OCI-LY3 (cell line): ENCODE measurements around the gene MAP3K6.

Experiments used
- H2AFZ ChIP-seq: fragments of 200-600, 300-600 bp; shearing (Covaris generic); 2 replicates; pipeline ENCODE4 v1.6.0; 2014; ENCODE audit warnings: antibody characterized with exemption, low read depth, low read length
- H3K27ac ChIP-seq: fragments of 200-600, 300-600 bp; sonication (generic); 2 replicates; pipeline ENCODE4 v1.5.1; 2014; ENCODE audit warnings: mild to moderate bottlenecking, low read length, moderate library complexity, mixed read lengths
- H3K27me3 ChIP-seq: fragments of 200-600, 300-600 bp; sonication (generic); 2 replicates; pipeline ENCODE4 v1.6.1; 2014; ENCODE audit warnings: low read depth, low read length, mixed read lengths
- H3K36me3 ChIP-seq: fragments of 200-600, 300-600 bp; sonication (generic); replicated peaks from 2 replicates; pipeline ENCODE3; 2014; ENCODE audit warnings: low read depth, low read length, mixed read lengths
- H3K4me1 ChIP-seq: fragments of 300-600, 200-600 bp; sonication (generic); 2 replicates; pipeline ENCODE4 v1.6.1; 2014; ENCODE audit warnings: low read length, mixed read lengths
- H3K4me2 ChIP-seq: fragments of 200-600, 300-600 bp; sonication (generic); 2 replicates; pipeline ENCODE4 v1.6.1; 2014; ENCODE audit warnings: low read length, mixed read lengths
- H3K4me3 ChIP-seq: fragments of 300-600, 200-600 bp; sonication (generic); 2 replicates; pipeline ENCODE4 v1.5.1; 2014; ENCODE audit warnings: antibody characterized with exemption, mild to moderate bottlenecking, low read length, moderate library complexity
- H3K79me2 ChIP-seq: fragments of 300-600, 200-600 bp; shearing (Covaris generic); 2 replicates; pipeline ENCODE4 v1.6.1; 2014; ENCODE audit warnings: mild to moderate bottlenecking, low read length, mixed read lengths
- H3K9ac ChIP-seq: fragments of 300-600, 200-600 bp; shearing (Covaris generic); 2 replicates; pipeline ENCODE4 v1.6.0; 2014; ENCODE audit warnings: mild to moderate bottlenecking, low read length, moderate library complexity
- H3K9me3 ChIP-seq: fragments of 200-600, 300-600 bp; shearing (Covaris generic); 2 replicates; pipeline ENCODE4 v1.6.1; 2014; ENCODE audit warnings: low read length, mixed read lengths; ENCODE audit not compliant: insufficient read depth
- H4K20me1 ChIP-seq: fragments of 200-600, 300-600 bp; sonication (generic); 2 replicates; pipeline ENCODE4 v1.6.1; 2016; ENCODE audit warnings: low read length, mixed read lengths; ENCODE audit not compliant: insufficient read depth
- CTCF ChIP-seq: fragments of 200-600, 300-600 bp; sonication (generic); IDR thresholded peaks from 2 replicates; pipeline ENCODE4 v1.5.1; 2014; ENCODE audit warnings: antibody characterized with exemption, low read length, low read depth
- EZH2phosphoT487 ChIP-seq: fragments of 200-600 bp; shearing (Covaris generic); IDR thresholded peaks from 2 replicates; pipeline ENCODE4 v1.6.1; 2018; ENCODE audit warnings: antibody characterized with exemption, mixed run types, low read depth

Gene MAP3K6

GRCh38 chr1:27360159-27361043 lies 6.4 kb downstream of the MAP3K6 start:
- Histone ChIP-seq H3K36me3 (no peaks in the 10 kb centered on the region), H3K9ac (peak overlapping the region; percentile 49; the same call in 1 of the 2 replicates), H4K20me1 (no peaks in the 10 kb centered on the region), H2AFZ (no peak overlapping the region), H3K9me3 (no peaks in the 10 kb centered on the region), H3K79me2 (no peaks in the 10 kb centered on the region), H3K27me3 (peaks cover 6% of the 10 kb centered on the region; the same call in 1 of the 2 replicates), H3K27ac (no peak overlapping the region), H3K4me2 (peak overlapping the region; percentile 91), H3K4me3 (peak overlapping the region; percentile 76), H3K4me1 (peaks cover 29% of the 10 kb centered on the region)
- no peak for TF ChIP-seq EZH2phosphoT487
- TF ChIP-seq CTCF: no peak

GRCh38 chr1:27359822-27360158 lies 7.0 kb downstream of the MAP3K6 start:
- Histone ChIP-seq H3K9ac (peak overlapping the region; percentile 49; the same call in 1 of the 2 replicates), H3K9me3 (no peaks in the 10 kb centered on the region), H3K36me3 (no peaks in the 10 kb centered on the region), H3K4me1 (peaks cover 23% of the 10 kb centered on the region), H3K27ac (no peak overlapping the region), H3K27me3 (peaks cover 6% of the 10 kb centered on the region; the same call in 1 of the 2 replicates), H3K4me2 (peak overlapping the region; percentile 91), H4K20me1 (no peaks in the 10 kb centered on the region), H3K79me2 (no peaks in the 10 kb centered on the region), H3K4me3 (peak overlapping the region; percentile 76), H2AFZ (no peak overlapping the region)
- TF ChIP-seq CTCF (no peak), EZH2phosphoT487 (no peak)

GRCh38 chr1:27358928-27359313 lies 7.8 kb downstream of the MAP3K6 start:
- Histone ChIP-seq H3K9me3 (no peaks in the 10 kb centered on the region), H3K79me2 (no peaks in the 10 kb centered on the region), H3K27me3 (peaks cover 6% of the 10 kb centered on the region; the same call in 1 of the 2 replicates), H3K27ac (no peak overlapping the region), H3K4me1 (peaks cover 21% of the 10 kb centered on the region), H3K9ac (no peak overlapping the region), H4K20me1 (no peaks in the 10 kb centered on the region), H2AFZ (no peak overlapping the region), H3K4me2 (no peak overlapping the region), H3K4me3 (no peak overlapping the region), H3K36me3 (no peaks in the 10 kb centered on the region)
- TF ChIP-seq EZH2phosphoT487: no peak
- no peak for TF ChIP-seq CTCF

GRCh38 chr1:27358038-27358927 lies 8.5 kb downstream of the MAP3K6 start:
- no peaks in the 10 kb centered on the region for H4K20me1 ChIP-seq
- no peaks in the 10 kb centered on the region for H3K79me2 ChIP-seq
- H3K4me2 ChIP-seq: peak overlapping the region; percentile 100
- H3K4me3 ChIP-seq: peak overlapping the region; percentile 97; the same call in 1 of the 2 replicates
- H2AFZ ChIP-seq: no peak overlapping the region
- peaks cover 21% of the 10 kb centered on the region for H3K4me1 ChIP-seq
- no peaks in the 10 kb centered on the region for H3K36me3 ChIP-seq
- TF ChIP-seq CTCF: no peak
- no peak for TF ChIP-seq EZH2phosphoT487
- H3K27me3 ChIP-seq: peaks cover 6% of the 10 kb centered on the region; the same call in 1 of the 2 replicates
- H3K9me3 ChIP-seq: no peaks in the 10 kb centered on the region
- no peak overlapping the region for H3K27ac ChIP-seq
- H3K9ac ChIP-seq: no peak overlapping the region
